ENCODE measurements around the gene NLRP1. TPM values are rescaled to one million over a fixed set of nuclear protein-coding genes. Genes with fewer than 3 reads are reported as not detected.
"Not testable (repeated sequence)": the region's sequence is repeated elsewhere in the genome, so short reads cannot be mapped to it uniquely, and the experiment has no call there.

Gene NLRP1
- total RNA-seq, 1 donor from 2014 or later, result 16.7 TPM

- peak; percentile 85 for DNase-seq
Observed at GRCh38 chr17:5587438-5588032, 3.2 kb upstream of the NLRP1 start.

GRCh38 chr17:5585836-5586521 is 1.7 kb upstream of the NLRP1 start:
- DNase-seq, result no peak

- no peak for DNase-seq
Observed at GRCh38 chr17:5585287-5585794, 1.0 kb upstream of the NLRP1 start.

GRCh38 chr17:5583426-5584382 is 605 bp downstream of the NLRP1 start:
- DNase-seq, result peak; percentile 50

GRCh38 chr17:5582209-5583185 is 1.8 kb downstream of the NLRP1 start:
- no peak for DNase-seq

GRCh38 chr17:5581655-5582054 is 2.7 kb downstream of the NLRP1 start:
- DNase-seq, result no peak

- DNase-seq, result no peak
Observed at GRCh38 chr17:5580969-5581368, 3.3 kb downstream of the NLRP1 start.

GRCh38 chr17:5580367-5580766 is 3.9 kb downstream of the NLRP1 start:
- DNase-seq, result no peak

- not testable (repeated sequence) for DNase-seq
Observed at GRCh38 chr17:5578768-5579167, 5.5 kb downstream of the NLRP1 start.

GRCh38 chr17:5573017-5573416 is 11.3 kb downstream of the NLRP1 start:
- DNase-seq, result not testable (repeated sequence)

GRCh38 chr17:5571281-5571680 is 13.0 kb downstream of the NLRP1 start:
- DNase-seq, result no peak

- no peak for DNase-seq
Observed at GRCh38 chr17:5565808-5566207, 18.5 kb downstream of the NLRP1 start.

GRCh38 chr17:5563456-5563855 is 20.9 kb downstream of the NLRP1 start:
- DNase-seq, result peak; percentile 15

- no peak for DNase-seq
Observed at GRCh38 chr17:5562661-5563360, 21.5 kb downstream of the NLRP1 start.

- DNase-seq, result no peak
Observed at GRCh38 chr17:5561736-5562571, 22.4 kb downstream of the NLRP1 start.

- no peak for DNase-seq
Observed at GRCh38 chr17:5560361-5560988, 23.8 kb downstream of the NLRP1 start.

GRCh38 chr17:5558815-5559785 is 25.2 kb downstream of the NLRP1 start:
- DNase-seq, result no peak

- no peak for DNase-seq
Observed at GRCh38 chr17:5557990-5558389, 26.3 kb downstream of the NLRP1 start.

GRCh38 chr17:5557485-5557884 is 26.8 kb downstream of the NLRP1 start:
- DNase-seq, result peak; percentile 39
